A673 (cell line): Measurements from ENCODE around the gene RIMS3.

ENCODE experiments used
- CTCF ChIP-seq: fragments of 300-800, 200-600 bp; sonication (generic); conservative IDR thresholded peaks from 2 replicates; pipeline ENCODE4 v1.5.1; 2017; ENCODE audit warnings: low read depth, mild to moderate bottlenecking, antibody characterized with exemption, low read length, moderate library complexity, mixed read lengths
- EZH2 ChIP-seq: fragments of 200-600 bp; sonication (generic); IDR thresholded peaks from 2 replicates; pipeline ENCODE4 v1.6.1; 2017; ENCODE audit warnings: borderline replicate concordance, low read depth, mild to moderate bottlenecking, mixed read lengths, antibody characterized with exemption, low read length; ENCODE audit not compliant: poor library complexity, severe bottlenecking

- TF ChIP-seq CTCF (no peak), EZH2 (no peak)
Observed at GRCh38 chr1:40582116-40582515, 83.4 kb downstream of the RIMS3 start.
